K562 (cell line): ENCODE results near the gene CD70. TPM values are rescaled to one million over a fixed set of nuclear protein-coding genes. Genes with fewer than 3 reads are reported as not detected.

Source experiments
- GTF2E2 ChIP-seq: fragments of 200-800 bp; sonication (Bioruptor generic); IDR thresholded peaks from 2 replicates; pipeline ENCODE4 v1.6.1; 2016; ENCODE audit warnings: missing genetic modification characterization, missing compliant biosample characterization
- PRDM10 ChIP-seq: fragments of 450-650 bp; IDR thresholded peaks from 2 replicates; pipeline ENCODE4 v1.6.1; 2018; ENCODE audit not compliant: partially characterized antibody
- ZNF512 ChIP-seq: IDR thresholded peaks from 2 replicates; pipeline ENCODE4 v1.6.1; 2016; ENCODE audit warnings: missing genetic modification characterization, missing compliant biosample characterization
- polyA plus RNA-seq, 8 experiments: library from polyadenylated mRNA; depleted of rRNA in 4 of 8; stranded (reverse) in 5 of 8; unstranded in 3 of 8; fragments of >200 nt; fragmentation: Nextera tagmentation in 2 of 8; fragmentation: Illumina TruSeq in 1 of 8; extraction: Ambion mirVana in 2 of 8; extraction: Trizol in 1 of 8; gene quantifications; 2 replicates each; pipeline versions ENCODE4 v1.2.1 to v1.2.3, GENCODE V29; 2011 to 2014; ENCODE audit warnings: inconsistent platforms in 1 of 8, missing spikeins in 1 of 8
- total RNA-seq, 7 experiments: library from RNA; depleted of rRNA in 6 of 7; stranded (reverse); fragments of >200 nt in 6 of 7; fragmentation: Illumina TruSeq in 2 of 7; extraction: Trizol in 2 of 7; gene quantifications; 2 replicates each; pipeline versions ENCODE4 v1.2.1 to v1.2.3, GENCODE V29; 2011 to 2021; ENCODE audit warnings: low replicate concordance in 1 of 7

Gene CD70
- total and polyA plus RNA-seq, 9 of the 15 experiments (the other 6 are each of a cell fraction or from before 2014, with no cell fraction given): 0.06 to 0.58 (median 0.33) TPM; not detected in 4

- TF ChIP-seq ZNF512 (peak; percentile 68), GTF2E2 (0 out of 2 replicates have a peak, but pooled peaks have one; percentile 15), PRDM10 (peak; percentile 40)
These were observed 7.4 kb upstream of the CD70 start (continued) for GRCh38 chr19:6598254-6598892.
